GM18868 (cell line): ENCODE results near the gene FIZ1.
A peak's percentile ranks its signal among the peaks of the same experiment; 100 is the strongest.

Experiments
- ATAC-seq: cut with Tn5 transposase; IDR thresholded peaks from one replicate; pipeline ENCODE4 v1.9.1; 2021; ENCODE audit warnings: mild to moderate bottlenecking, moderate library complexity; ENCODE audit not compliant: unreplicated experiment

FIZ1 gene

GRCh38 chr19:55613930-55614710, 14.8 kb upstream of the FIZ1 start:
- ATAC-seq: no peak

GRCh38 chr19:55613396-55613795, 14.1 kb upstream of the FIZ1 start:
- no peak for ATAC-seq

GRCh38 chr19:55611983-55612645, 12.8 kb upstream of the FIZ1 start:
- ATAC-seq: no peak

- no peak for ATAC-seq
Measured at GRCh38 chr19:55611300-55611982, 12.1 kb upstream of the FIZ1 start.

- ATAC-seq: no peak
Measured at GRCh38 chr19:55609326-55609725, 10.0 kb upstream of the FIZ1 start.

- no peak for ATAC-seq
Measured at GRCh38 chr19:55606817-55607216, 7.5 kb upstream of the FIZ1 start.

- ATAC-seq: no peak
Measured at GRCh38 chr19:55606471-55606787, 7.1 kb upstream of the FIZ1 start.

GRCh38 chr19:55605637-55606470, 6.5 kb upstream of the FIZ1 start, which contains the start of gene ZNF865:
TSS of gene ZNF865 (plus strand) at chr19:55605647. CDS start at chr19:55613619, 7,972 bp downstream.
- peak; percentile 34 for ATAC-seq

- peak; percentile 65 for ATAC-seq
Measured at GRCh38 chr19:55605207-55605636, 5.9 kb upstream of the FIZ1 start.

- no peak for ATAC-seq
Measured at GRCh38 chr19:55603581-55604292, 4.4 kb upstream of the FIZ1 start.

GRCh38 chr19:55603115-55603514, 3.8 kb upstream of the FIZ1 start:
- no peak for ATAC-seq

- ATAC-seq: no peak
Measured at GRCh38 chr19:55602104-55603001, 3.0 kb upstream of the FIZ1 start.

GRCh38 chr19:55601084-55601483, 1.8 kb upstream of the FIZ1 start:
- no peak for ATAC-seq

GRCh38 chr19:55600662-55601028, 1.3 kb upstream of the FIZ1 start:
- no peak for ATAC-seq

- ATAC-seq: peak; percentile 47
Measured at GRCh38 chr19:55599842-55600661, 735 bp upstream of the FIZ1 start, which contains the start of gene ZNF524. TSS of gene ZNF524 (plus strand) at chr19:55600288. CDS start at chr19:55602113, 1,825 bp downstream.

GRCh38 chr19:55598719-55599467, 424 bp downstream of the FIZ1 start:
- ATAC-seq: peak; percentile 48

GRCh38 chr19:55598034-55598433, 1.3 kb downstream of the FIZ1 start:
- ATAC-seq: no peak

GRCh38 chr19:55597501-55597921, 1.8 kb downstream of the FIZ1 start:
- no peak for ATAC-seq
